Measurements from ENCODE around the gene MYLIP.

DNA sequence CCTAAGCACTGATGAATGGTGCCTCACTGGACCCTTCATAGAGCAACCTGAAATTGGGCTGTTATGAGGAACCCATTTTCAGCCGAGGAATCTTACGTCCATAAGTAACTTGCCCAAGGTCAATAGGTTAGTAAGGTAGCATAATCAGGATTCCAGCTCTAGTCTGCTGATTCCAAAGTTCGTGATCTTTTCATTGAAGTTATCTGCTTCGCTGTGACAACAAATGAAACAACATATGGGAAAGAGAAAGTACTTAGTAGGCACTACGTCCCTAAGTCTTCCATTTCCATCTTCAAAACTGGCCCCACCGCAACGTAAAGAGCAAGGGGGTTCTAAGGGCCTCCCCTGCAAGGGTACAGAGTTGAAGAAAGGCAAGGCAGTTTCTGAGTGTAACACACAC lies 49.5 kb downstream of the MYLIP start:
- TF ChIP-seq, protein P1, sequence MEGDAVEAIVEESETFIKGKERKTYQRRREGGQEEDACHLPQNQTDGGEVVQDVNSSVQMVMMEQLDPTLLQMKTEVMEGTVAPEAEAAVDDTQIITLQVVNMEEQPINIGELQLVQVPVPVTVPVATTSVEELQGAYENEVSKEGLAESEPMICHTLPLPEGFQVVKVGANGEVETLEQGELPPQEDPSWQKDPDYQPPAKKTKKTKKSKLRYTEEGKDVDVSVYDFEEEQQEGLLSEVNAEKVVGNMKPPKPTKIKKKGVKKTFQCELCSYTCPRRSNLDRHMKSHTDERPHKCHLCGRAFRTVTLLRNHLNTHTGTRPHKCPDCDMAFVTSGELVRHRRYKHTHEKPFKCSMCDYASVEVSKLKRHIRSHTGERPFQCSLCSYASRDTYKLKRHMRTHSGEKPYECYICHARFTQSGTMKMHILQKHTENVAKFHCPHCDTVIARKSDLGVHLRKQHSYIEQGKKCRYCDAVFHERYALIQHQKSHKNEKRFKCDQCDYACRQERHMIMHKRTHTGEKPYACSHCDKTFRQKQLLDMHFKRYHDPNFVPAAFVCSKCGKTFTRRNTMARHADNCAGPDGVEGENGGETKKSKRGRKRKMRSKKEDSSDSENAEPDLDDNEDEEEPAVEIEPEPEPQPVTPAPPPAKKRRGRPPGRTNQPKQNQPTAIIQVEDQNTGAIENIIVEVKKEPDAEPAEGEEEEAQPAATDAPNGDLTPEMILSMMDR (IDR thresholded peaks at IDR 0.05) = no peak
- TF ChIP-seq POLR2A (IDR thresholded peaks at IDR 0.05) = no peak
- no peak for TF ChIP-seq EP300 (IDR thresholded peaks at IDR 0.05)
